Gastrocnemius medialis (tissue), 4 donors: ENCODE results near the gene FANCL. TPM values are rescaled to one million over a fixed set of nuclear protein-coding genes. Genes with fewer than 3 reads are reported as not detected.

Source experiments
- ATAC-seq, 2 donors: fragments of 150-250 bp; one replicate each; pipeline ENCODE4 v1.9.1; 2016
- DNase-seq, 2 donors: peaks; one replicate each; pipeline ENCODE4 v3.0.0-alpha.2; 2019
- H3K27ac ChIP-seq, 4 donors: fragments of 200-600 bp; sonication (generic); 1 replicate in 1 of 4; 2 replicates in 3 of 4; pipeline ENCODE4 v1.5.1; 2016 to 2018; ENCODE audit warnings: mild to moderate bottlenecking in 2 of 4, moderate library complexity in 1 of 4
- H3K27me3 ChIP-seq, 3 donors: fragments of 200-600 bp; sonication (generic) in 2 of 3; 1 replicate in 1 of 3; 2 replicates in 2 of 3; pipeline versions ENCODE4 v1.5.1 to v1.6.0; 2016 to 2019; ENCODE audit warnings: mild to moderate bottlenecking in 1 of 3, moderate library complexity in 1 of 3
- H3K36me3 ChIP-seq, 2 donors: fragments of 200-600 bp; sonication (generic) in 1 of 2; one replicate each; pipeline ENCODE4 v1.5.1; 2017 to 2018
- H3K4me1 ChIP-seq, 2 donors: fragments of 200-600 bp; sonication (generic) in 1 of 2; one replicate each; pipeline ENCODE4 v1.5.1; 2016 to 2017; ENCODE audit warnings: mild to moderate bottlenecking in 2 of 2
- H3K4me3 ChIP-seq, 4 donors: fragments of 200-600 bp; sonication (generic) in 3 of 4; 1 replicate in 1 of 4; 2 replicates in 3 of 4; pipeline ENCODE4 v1.5.1; 2016 to 2019; ENCODE audit warnings: mild to moderate bottlenecking in 2 of 4
- H3K9me3 ChIP-seq, 3 donors: fragments of 200-600 bp; sonication (generic) in 2 of 3; 1 replicate in 1 of 3; 2 replicates in 2 of 3; pipeline ENCODE4 v1.5.1; 2016 to 2019
- CTCF ChIP-seq, 5 experiments: fragments of 450-650 bp in 3 of 5; fragments of 200-600 bp in 2 of 5; sonication (generic) in 2 of 5; IDR thresholded peaks in 4 of 5; conservative IDR thresholded peaks in 1 of 5; 1 replicate in 4 of 5; 2 replicates in 1 of 5; pipeline ENCODE4 v1.5.1; 2016 to 2019; ENCODE audit warnings: antibody characterized with exemption in 5 of 5, mild to moderate bottlenecking in 3 of 5, moderate library complexity in 3 of 5
- POLR2A ChIP-seq, 2 donors: fragments of 450-650 bp; IDR thresholded peaks; one replicate each; pipeline ENCODE4 v1.6.1; 2017; ENCODE audit warnings: antibody characterized with exemption in 2 of 2, mild to moderate bottlenecking in 2 of 2, moderate library complexity in 2 of 2
- in situ Hi-C, 4 donors: fragments of 200-750 bp; cut with MboI; loops; one replicate each; pipeline versions ENCODE4 v1.15.0 to v1.8.0; 2017; ENCODE audit warnings: low sequenced_read_pairs in 4 of 4
- intact Hi-C: fragments of 100-400 bp; cut with DNase I; formaldehyde crosslinking; loops from one replicate; pipeline ENCODE4 v1.15.1; 2023; ENCODE audit warnings: low total_unique reads
- total RNA-seq, 4 donors: library from RNA; depleted of rRNA; stranded (reverse); fragments of >200 nt; gene quantifications; one replicate each; pipeline versions ENCODE4 v1.1.0 to v1.2.3, GENCODE V29; 2016

The FANCL gene
- total RNA-seq, 4 donors from 2014 or later: 1.7 to 5.7 (median 4.6) TPM

DNA sequence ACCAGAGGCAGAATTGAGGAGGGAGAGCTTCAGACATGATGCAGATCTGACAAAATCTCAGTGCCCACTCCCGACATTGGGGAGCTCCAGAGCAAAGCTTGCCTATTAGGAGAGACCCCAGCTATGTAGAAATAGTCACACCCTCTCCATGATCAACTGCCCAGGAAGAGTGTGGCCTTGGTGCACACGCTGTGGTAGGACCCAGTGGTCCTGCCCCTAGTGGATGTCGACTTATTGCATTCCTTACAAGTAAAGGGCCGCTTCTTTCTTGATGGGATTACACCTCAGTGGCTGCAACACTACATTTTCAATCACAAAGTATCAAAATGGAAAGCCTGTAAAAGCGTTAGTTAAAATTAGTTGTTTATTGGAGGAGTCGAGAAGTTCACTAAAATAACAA, 130.4 kb downstream of the FANCL start:
- peaks cover 0 to 3% of the 10 kb centered on the region in 2 donors for H3K4me1 ChIP-seq
- no peak overlapping the region for H3K4me3 ChIP-seq
- no peaks in the 10 kb centered on the region for H3K36me3 ChIP-seq
- no peaks in the 10 kb centered on the region for H3K9me3 ChIP-seq
- no peak overlapping the region for H3K27ac ChIP-seq
- in situ Hi-C loops: no loop called here
- TF ChIP-seq POLR2A (IDR thresholded peaks at IDR 0.05) (no peak), CTCF (IDR thresholded peaks at IDR 0.05 in 4 of 5, conservative IDR thresholded peaks at IDR 0.05 in 1 of 5) (no peak)
- H3K27me3 ChIP-seq: no peaks in the 10 kb centered on the region
- DNase-seq: no peak
- intact Hi-C loops: no loop called here
- no peak for ATAC-seq

- TF ChIP-seq POLR2A (IDR thresholded peaks at IDR 0.05): no peak
- no peak for TF ChIP-seq CTCF (IDR thresholded peaks at IDR 0.05 in 4 of 5, conservative IDR thresholded peaks at IDR 0.05 in 1 of 5)
- H3K27me3 ChIP-seq: no peaks in the 10 kb centered on the region
- H3K9me3 ChIP-seq: no peaks in the 10 kb centered on the region
- H3K27ac ChIP-seq: no peak overlapping the region
- in situ Hi-C loops (no loop called here), intact Hi-C loops (no loop called here)
- H3K4me3 ChIP-seq: no peak overlapping the region
- peaks cover 0 to 3% of the 10 kb centered on the region in 2 donors for H3K4me1 ChIP-seq
- ATAC-seq (no peak), DNase-seq (no peak)
- H3K36me3 ChIP-seq: no peaks in the 10 kb centered on the region
Measured at GRCh38 chr2:58109481-58109880, 131.6 kb downstream of the FANCL start.

Other genes starting within 250 kb of the FANCL start
- 10 to 100 TPM; 12.3 to 24.5 (median 21.2) TPM for gene VRK2, start 194.5 kb downstream of the FANCL start, total RNA-seq